Islet of Langerhans (tissue), 1 donor: Measurements from ENCODE around the gene PSMA4.
"Not testable (repeated sequence)": the region's sequence is repeated elsewhere in the genome, so short reads cannot be mapped to it uniquely, and the experiment has no call there.

Experiments used
- FAIRE-seq: peaks from one replicate; lab custom pipeline; 2011; peaks lifted over from hg19 to GRCh38; lab: Jason Lieb, UNC

The PSMA4 gene

GRCh38 chr15:78551902-78552301 is 11.7 kb downstream of the PSMA4 start:
- no peak for FAIRE-seq

GRCh38 chr15:78552597-78552996 is 12.4 kb downstream of the PSMA4 start:
- no peak for FAIRE-seq

GRCh38 chr15:78560201-78560600 is 20.0 kb downstream of the PSMA4 start:
- FAIRE-seq = not testable (repeated sequence)

GRCh38 chr15:78561490-78561889 is 21.2 kb downstream of the PSMA4 start:
- FAIRE-seq = no peak

GRCh38 chr15:78563092-78563491 is 22.8 kb downstream of the PSMA4 start:
- FAIRE-seq = no peak

- no peak for FAIRE-seq
Observed at GRCh38 chr15:78564743-78565096, 24.5 kb downstream of the PSMA4 start.

- FAIRE-seq = no peak
Observed at GRCh38 chr15:78565097-78565950, 25.1 kb downstream of the PSMA4 start, which contains the start of gene CHRNA5. Gene CHRNA5, plus strand, starts transcription at chr15:78565520. Its CDS starts 200 bp downstream, at chr15:78565720.

- no peak for FAIRE-seq
Observed at GRCh38 chr15:78565951-78566774, 25.9 kb downstream of the PSMA4 start.

GRCh38 chr15:78567531-78567930 is 27.3 kb downstream of the PSMA4 start:
- no peak for FAIRE-seq

GRCh38 chr15:78570710-78571109 is 30.5 kb downstream of the PSMA4 start:
- FAIRE-seq = no peak

GRCh38 chr15:78571382-78571781 is 31.1 kb downstream of the PSMA4 start:
- no peak for FAIRE-seq

GRCh38 chr15:78573416-78573815 is 33.2 kb downstream of the PSMA4 start:
- no peak for FAIRE-seq

GRCh38 chr15:78574944-78575343 is 34.7 kb downstream of the PSMA4 start:
- FAIRE-seq = no peak

GRCh38 chr15:78597583-78597982 is 57.3 kb downstream of the PSMA4 start:
- no peak for FAIRE-seq

- no peak for FAIRE-seq
Observed at GRCh38 chr15:78598348-78598747, 58.1 kb downstream of the PSMA4 start.

- no peak for FAIRE-seq
Observed at GRCh38 chr15:78599189-78599588, 58.9 kb downstream of the PSMA4 start.
